Measurements from ENCODE around the gene B3GNT7. TPM values are rescaled to one million over a fixed set of nuclear protein-coding genes. Genes with fewer than 3 reads are reported as not detected.

Gene B3GNT7
- total and polyA plus RNA-seq, 4 donors: 0.74 to 1.7 (median 1.0) TPM

DNA sequence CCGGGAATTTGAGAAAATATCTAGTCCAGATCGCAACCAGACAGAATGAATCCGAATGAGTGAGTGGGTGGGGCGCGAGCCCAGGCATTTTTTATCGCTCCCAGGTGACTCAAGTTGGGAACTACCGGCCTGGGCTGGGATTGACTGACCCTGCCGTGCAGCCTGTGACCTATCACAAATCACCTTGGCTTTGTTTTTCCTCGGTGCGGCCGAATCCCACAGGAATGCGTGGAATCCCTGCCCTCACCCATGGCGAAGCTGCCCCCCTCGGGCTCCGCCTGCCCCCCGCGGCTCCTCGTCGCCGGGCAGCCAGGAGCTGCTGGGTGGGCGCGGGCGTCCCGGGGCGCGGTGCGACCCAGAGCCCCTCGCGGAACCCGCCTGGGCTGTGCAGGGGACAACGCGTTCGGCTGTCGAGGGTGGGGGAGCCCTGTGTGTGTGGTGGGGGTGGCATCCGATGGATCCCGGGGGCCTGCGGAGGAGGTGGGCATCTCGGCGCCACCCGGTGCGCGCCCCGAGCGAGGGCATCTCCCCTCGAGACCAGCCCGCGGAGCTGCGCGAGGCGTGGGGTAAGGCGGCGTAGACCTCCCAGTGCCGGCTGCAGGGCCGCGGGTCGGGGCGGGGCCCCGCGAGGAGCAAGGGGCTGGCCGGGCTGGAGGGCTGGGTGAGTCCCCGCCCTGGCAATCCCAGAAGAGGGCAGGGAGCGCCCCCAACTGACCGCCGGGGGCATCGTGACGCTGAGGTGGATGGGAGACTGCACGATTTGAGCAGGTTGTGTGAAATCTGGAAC, 16.5 kb downstream of the B3GNT7 start:
- H3K4me1 ChIP-seq (ENCODE audit: control insufficient read depth in 4 of 4, insufficient read depth in 4 of 4, low read length in 3 of 4): peaks cover 4 to 20% (median 9%) of the 10 kb centered on the region in 4 donors
- H3K27ac ChIP-seq (ENCODE audit: low read depth in 1 of 2, low read length in 2 of 2): peak overlapping the region in 1 of 2 donors; percentile 41
- peak overlapping the region in 2 of 3 donors; percentile 38 to 53 for H3K4me3 ChIP-seq (ENCODE audit: low read depth in 1 of 3, low read length in 3 of 3)
- TF ChIP-seq RAD21 (IDR thresholded peaks at IDR 0.05): peak; percentile 77 to 85
- TF ChIP-seq EGR1 (IDR thresholded peaks at IDR 0.05; ENCODE audit: low read depth in 2 of 2): no peak
- TF ChIP-seq, protein P1, sequence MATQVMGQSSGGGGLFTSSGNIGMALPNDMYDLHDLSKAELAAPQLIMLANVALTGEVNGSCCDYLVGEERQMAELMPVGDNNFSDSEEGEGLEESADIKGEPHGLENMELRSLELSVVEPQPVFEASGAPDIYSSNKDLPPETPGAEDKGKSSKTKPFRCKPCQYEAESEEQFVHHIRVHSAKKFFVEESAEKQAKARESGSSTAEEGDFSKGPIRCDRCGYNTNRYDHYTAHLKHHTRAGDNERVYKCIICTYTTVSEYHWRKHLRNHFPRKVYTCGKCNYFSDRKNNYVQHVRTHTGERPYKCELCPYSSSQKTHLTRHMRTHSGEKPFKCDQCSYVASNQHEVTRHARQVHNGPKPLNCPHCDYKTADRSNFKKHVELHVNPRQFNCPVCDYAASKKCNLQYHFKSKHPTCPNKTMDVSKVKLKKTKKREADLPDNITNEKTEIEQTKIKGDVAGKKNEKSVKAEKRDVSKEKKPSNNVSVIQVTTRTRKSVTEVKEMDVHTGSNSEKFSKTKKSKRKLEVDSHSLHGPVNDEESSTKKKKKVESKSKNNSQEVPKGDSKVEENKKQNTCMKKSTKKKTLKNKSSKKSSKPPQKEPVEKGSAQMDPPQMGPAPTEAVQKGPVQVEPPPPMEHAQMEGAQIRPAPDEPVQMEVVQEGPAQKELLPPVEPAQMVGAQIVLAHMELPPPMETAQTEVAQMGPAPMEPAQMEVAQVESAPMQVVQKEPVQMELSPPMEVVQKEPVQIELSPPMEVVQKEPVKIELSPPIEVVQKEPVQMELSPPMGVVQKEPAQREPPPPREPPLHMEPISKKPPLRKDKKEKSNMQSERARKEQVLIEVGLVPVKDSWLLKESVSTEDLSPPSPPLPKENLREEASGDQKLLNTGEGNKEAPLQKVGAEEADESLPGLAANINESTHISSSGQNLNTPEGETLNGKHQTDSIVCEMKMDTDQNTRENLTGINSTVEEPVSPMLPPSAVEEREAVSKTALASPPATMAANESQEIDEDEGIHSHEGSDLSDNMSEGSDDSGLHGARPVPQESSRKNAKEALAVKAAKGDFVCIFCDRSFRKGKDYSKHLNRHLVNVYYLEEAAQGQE (IDR thresholded peaks at IDR 0.05): no peak
- TF ChIP-seq, protein P2, sequence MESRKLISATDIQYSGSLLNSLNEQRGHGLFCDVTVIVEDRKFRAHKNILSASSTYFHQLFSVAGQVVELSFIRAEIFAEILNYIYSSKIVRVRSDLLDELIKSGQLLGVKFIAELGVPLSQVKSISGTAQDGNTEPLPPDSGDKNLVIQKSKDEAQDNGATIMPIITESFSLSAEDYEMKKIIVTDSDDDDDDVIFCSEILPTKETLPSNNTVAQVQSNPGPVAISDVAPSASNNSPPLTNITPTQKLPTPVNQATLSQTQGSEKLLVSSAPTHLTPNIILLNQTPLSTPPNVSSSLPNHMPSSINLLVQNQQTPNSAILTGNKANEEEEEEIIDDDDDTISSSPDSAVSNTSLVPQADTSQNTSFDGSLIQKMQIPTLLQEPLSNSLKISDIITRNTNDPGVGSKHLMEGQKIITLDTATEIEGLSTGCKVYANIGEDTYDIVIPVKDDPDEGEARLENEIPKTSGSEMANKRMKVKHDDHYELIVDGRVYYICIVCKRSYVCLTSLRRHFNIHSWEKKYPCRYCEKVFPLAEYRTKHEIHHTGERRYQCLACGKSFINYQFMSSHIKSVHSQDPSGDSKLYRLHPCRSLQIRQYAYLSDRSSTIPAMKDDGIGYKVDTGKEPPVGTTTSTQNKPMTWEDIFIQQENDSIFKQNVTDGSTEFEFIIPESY (IDR thresholded peaks at IDR 0.05): no peak
- peak in 1 of 2 donors; percentile 26 for TF ChIP-seq HNF4A (conservative IDR thresholded peaks at IDR 0.05)
- TF ChIP-seq, protein P3, sequence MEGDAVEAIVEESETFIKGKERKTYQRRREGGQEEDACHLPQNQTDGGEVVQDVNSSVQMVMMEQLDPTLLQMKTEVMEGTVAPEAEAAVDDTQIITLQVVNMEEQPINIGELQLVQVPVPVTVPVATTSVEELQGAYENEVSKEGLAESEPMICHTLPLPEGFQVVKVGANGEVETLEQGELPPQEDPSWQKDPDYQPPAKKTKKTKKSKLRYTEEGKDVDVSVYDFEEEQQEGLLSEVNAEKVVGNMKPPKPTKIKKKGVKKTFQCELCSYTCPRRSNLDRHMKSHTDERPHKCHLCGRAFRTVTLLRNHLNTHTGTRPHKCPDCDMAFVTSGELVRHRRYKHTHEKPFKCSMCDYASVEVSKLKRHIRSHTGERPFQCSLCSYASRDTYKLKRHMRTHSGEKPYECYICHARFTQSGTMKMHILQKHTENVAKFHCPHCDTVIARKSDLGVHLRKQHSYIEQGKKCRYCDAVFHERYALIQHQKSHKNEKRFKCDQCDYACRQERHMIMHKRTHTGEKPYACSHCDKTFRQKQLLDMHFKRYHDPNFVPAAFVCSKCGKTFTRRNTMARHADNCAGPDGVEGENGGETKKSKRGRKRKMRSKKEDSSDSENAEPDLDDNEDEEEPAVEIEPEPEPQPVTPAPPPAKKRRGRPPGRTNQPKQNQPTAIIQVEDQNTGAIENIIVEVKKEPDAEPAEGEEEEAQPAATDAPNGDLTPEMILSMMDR (IDR thresholded peaks at IDR 0.05; ENCODE audit: low read depth, low read length, missing input control): peak; percentile 76
- 10% methylated on average over 67 of the region's 67 CpGs for WGBS
- H3K9me3 ChIP-seq (ENCODE audit: control insufficient read depth in 4 of 4, low read length in 3 of 4): no peaks in the 10 kb centered on the region
- H3K9ac ChIP-seq (ENCODE audit: low read depth in 1 of 2, low read length in 2 of 2): no peak overlapping the region
- H3K36me3 ChIP-seq (ENCODE audit: control insufficient read depth in 4 of 4, insufficient read depth in 3 of 4, low read depth in 1 of 4, low read length in 3 of 4): no peaks in the 10 kb centered on the region
- no peaks in the 10 kb centered on the region for H3K27me3 ChIP-seq (ENCODE audit: control insufficient read depth in 4 of 4, insufficient read depth in 4 of 4, low read length in 3 of 4)
- DNase-seq (ENCODE audit: low spot score): peak; percentile 88

DNA sequence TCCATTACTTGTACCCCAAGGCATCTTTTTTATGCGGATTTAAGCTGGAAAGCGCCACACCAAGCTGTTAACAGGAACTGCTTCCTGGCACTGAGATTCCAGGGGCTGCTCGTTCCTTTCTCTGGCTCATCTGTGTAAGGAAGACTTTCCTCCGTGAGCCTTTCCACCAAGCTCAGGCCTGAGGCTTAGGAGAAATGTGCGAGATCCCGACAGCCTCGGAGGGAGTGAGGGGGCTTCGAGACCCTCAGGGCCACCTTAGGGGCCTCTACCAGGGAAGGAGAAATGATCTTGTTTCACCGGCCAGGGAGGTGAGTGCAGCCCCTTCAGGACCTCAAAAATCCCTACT, 17.1 kb downstream of the B3GNT7 start:
- H3K9me3 ChIP-seq (ENCODE audit: control insufficient read depth in 4 of 4, low read length in 3 of 4): no peaks in the 10 kb centered on the region
- TF ChIP-seq, protein P3 (IDR thresholded peaks at IDR 0.05; ENCODE audit: low read depth, low read length, missing input control): no peak
- TF ChIP-seq TAF1 (conservative IDR thresholded peaks at IDR 0.05) (no peak), RAD21 (IDR thresholded peaks at IDR 0.05) (no peak), YY1 (IDR thresholded peaks at IDR 0.05) (no peak)
- H3K36me3 ChIP-seq (ENCODE audit: control insufficient read depth in 4 of 4, insufficient read depth in 3 of 4, low read depth in 1 of 4, low read length in 3 of 4): no peaks in the 10 kb centered on the region
- no peak overlapping the region for H3K9ac ChIP-seq (ENCODE audit: low read depth in 1 of 2, low read length in 2 of 2)
- 61% methylated on average over 9 of the region's 9 CpGs for WGBS
- H3K27me3 ChIP-seq (ENCODE audit: control insufficient read depth in 4 of 4, insufficient read depth in 4 of 4, low read length in 3 of 4): no peaks in the 10 kb centered on the region
- peaks cover 4 to 20% (median 9%) of the 10 kb centered on the region in 4 donors for H3K4me1 ChIP-seq (ENCODE audit: control insufficient read depth in 4 of 4, insufficient read depth in 4 of 4, low read length in 3 of 4)
- no peak for DNase-seq (ENCODE audit: low spot score)
- no peak overlapping the region for H3K4me3 ChIP-seq (ENCODE audit: low read depth in 1 of 3, low read length in 3 of 3)
- no peak overlapping the region for H3K27ac ChIP-seq (ENCODE audit: low read depth in 1 of 2, low read length in 2 of 2)

Data from liver (tissue), 9 donors.